Measurements from ENCODE around the gene BSG. TPM values are rescaled to one million over a fixed set of nuclear protein-coding genes. Genes with fewer than 3 reads are reported as not detected.

BSG gene
- total RNA-seq, 4 donors from 2014 or later: 305 to 380 (median 364) TPM

DNA sequence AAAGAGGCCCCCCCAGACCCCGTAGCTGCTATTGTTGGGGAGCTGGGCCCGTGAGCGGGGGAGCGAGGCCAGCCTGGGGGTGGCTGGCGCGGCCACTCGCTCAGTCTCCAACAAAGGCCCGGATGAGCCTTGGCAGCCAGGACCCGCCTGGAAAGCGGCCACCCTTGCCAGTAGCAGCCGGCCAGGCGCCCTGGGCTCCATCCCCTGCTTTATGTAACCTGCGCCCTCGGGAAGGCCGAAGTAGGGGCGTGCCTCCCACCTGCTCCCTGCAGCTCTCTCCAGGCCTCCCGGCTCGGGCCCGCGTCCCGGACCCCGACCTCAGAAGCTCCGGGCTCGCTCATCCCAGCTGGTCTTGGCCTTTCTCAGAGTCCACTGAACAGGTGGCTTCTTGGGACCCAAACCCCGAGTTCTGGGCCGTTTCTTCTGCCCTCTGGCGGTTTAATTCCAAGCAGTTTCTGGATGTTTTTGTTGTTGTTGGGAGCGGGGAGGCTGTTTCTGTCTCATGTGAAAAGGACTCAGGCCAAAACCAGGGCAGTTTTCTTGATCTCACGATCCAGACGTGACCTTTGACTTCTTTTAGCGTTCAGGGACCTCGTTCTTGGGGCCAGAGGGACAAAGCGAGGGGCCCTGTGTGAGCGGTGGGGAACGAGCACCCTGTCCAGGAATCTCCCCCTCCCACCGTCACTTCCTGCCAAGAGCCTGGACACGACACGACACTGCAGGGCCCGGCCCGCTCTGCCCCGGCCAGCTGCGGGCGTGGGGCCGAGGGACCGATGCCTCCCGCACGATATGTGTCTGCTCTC is 39.6 kb upstream of the BSG start:
- DNase-seq (peak; percentile 58 to 85), ATAC-seq (peak; percentile 51 to 64)
- no peaks in the 10 kb centered on the region for H3K9me3 ChIP-seq
- H3K4me1 ChIP-seq: peaks cover 31 to 32% of the 10 kb centered on the region in 2 donors
- intact Hi-C loops (cut with DNase I; ENCODE audit: low total_unique reads) (no loop called here), in situ Hi-C loops (cut with MboI; ENCODE audit: low sequenced_read_pairs in 4 of 4) (no loop called here)
- peak overlapping the region; percentile 90 to 99 (median 97) for H3K27ac ChIP-seq
- TF ChIP-seq CTCF (IDR thresholded peaks at IDR 0.05 in 4 of 5, conservative IDR thresholded peaks at IDR 0.05 in 1 of 5): peak in 4 of 5 experiments; percentile 13 to 49 (median 24)
- TF ChIP-seq POLR2A (IDR thresholded peaks at IDR 0.05): peak; percentile 7 to 30
- H3K36me3 ChIP-seq: peaks cover 0 to 19% of the 10 kb centered on the region in 2 donors
- H3K27me3 ChIP-seq: no peaks in the 10 kb centered on the region
- H3K4me3 ChIP-seq: peak overlapping the region; percentile 92 to 100 (median 96)

DNA sequence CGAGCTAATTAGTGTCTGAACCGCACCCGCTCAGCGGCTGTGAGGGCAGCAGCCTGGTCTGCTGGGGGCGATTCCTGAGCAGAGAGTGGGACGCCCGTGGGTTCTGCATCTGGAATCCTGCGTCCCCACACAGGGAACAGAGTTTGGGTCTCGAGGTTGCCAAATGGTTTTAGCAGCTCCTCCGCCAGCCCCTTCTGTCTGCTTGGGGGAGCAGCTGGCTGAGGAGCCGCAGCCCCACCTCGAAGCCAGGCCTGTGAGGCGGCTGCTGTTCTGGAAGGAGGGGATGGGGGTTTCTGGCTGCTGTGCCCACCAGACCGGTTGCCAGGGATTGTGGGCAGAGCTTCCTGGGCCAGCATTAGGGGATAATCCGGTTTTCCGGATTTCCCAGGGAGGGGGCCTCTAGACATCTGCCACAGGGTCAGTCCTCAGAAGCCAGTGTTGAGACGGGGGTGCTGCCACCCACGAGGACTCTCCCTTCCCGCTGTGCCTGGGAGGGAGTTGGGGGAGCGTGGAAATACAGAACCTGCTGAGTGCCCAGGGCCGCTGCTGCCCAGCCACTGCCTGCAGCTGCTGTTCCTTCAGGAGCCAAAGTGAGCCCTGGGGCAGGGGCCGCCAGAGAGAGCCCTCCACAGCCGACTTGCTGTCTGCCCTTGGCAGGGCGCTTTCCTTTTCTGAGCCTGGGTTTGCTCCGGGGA is 38.9 kb upstream of the BSG start:
- intact Hi-C loops (cut with DNase I; ENCODE audit: low total_unique reads) (no loop called here), in situ Hi-C loops (cut with MboI; ENCODE audit: low sequenced_read_pairs in 4 of 4) (no loop called here)
- H3K9me3 ChIP-seq: no peaks in the 10 kb centered on the region
- peaks cover 0 to 21% of the 10 kb centered on the region in 2 donors for H3K36me3 ChIP-seq
- no peaks in the 10 kb centered on the region for H3K27me3 ChIP-seq
- H3K4me3 ChIP-seq: peak overlapping the region; percentile 92 to 100 (median 96)
- TF ChIP-seq CTCF (IDR thresholded peaks at IDR 0.05 in 4 of 5, conservative IDR thresholded peaks at IDR 0.05 in 1 of 5): no peak
- no peak for TF ChIP-seq POLR2A (IDR thresholded peaks at IDR 0.05)
- H3K27ac ChIP-seq: peak overlapping the region; percentile 90 to 99 (median 97)
- ATAC-seq: no peak
- H3K4me1 ChIP-seq: peaks cover 31 to 32% of the 10 kb centered on the region in 2 donors
- DNase-seq: no peak

GRCh38 chr19:534088-534487 is 38.3 kb upstream of the BSG start:
- no peak for TF ChIP-seq POLR2A (IDR thresholded peaks at IDR 0.05)
- TF ChIP-seq CTCF (IDR thresholded peaks at IDR 0.05 in 4 of 5, conservative IDR thresholded peaks at IDR 0.05 in 1 of 5): no peak
- Histone ChIP-seq H3K27me3 (no peaks in the 10 kb centered on the region), H3K4me1 (peaks cover 31 to 32% of the 10 kb centered on the region in 2 donors), H3K27ac (peak overlapping the region; percentile 90 to 99 (median 97)), H3K4me3 (peak overlapping the region in 2 of 4 donors; percentile 92 to 94), H3K9me3 (no peaks in the 10 kb centered on the region), H3K36me3 (peaks cover 0 to 27% of the 10 kb centered on the region in 2 donors)
- no peak for ATAC-seq
- in situ Hi-C loops (cut with MboI; ENCODE audit: low sequenced_read_pairs in 4 of 4) (no loop called here), intact Hi-C loops (cut with DNase I; ENCODE audit: low total_unique reads) (no loop called here)
- DNase-seq: no peak

GRCh38 chr19:535017-535835 is 37.2 kb upstream of the BSG start:
- ATAC-seq: peak in 1 of 2 donors; percentile 23
- intact Hi-C loops (cut with DNase I; ENCODE audit: low total_unique reads): no loop called here
- Histone ChIP-seq H3K27ac (peak overlapping the region; percentile 71 to 98 (median 93)), H3K4me1 (peaks cover 31 to 32% of the 10 kb centered on the region in 2 donors), H3K36me3 (peaks cover 0 to 32% of the 10 kb centered on the region in 2 donors), H3K27me3 (no peaks in the 10 kb centered on the region), H3K4me3 (no peak overlapping the region), H3K9me3 (no peaks in the 10 kb centered on the region)
- peak; percentile 33 to 80 for DNase-seq
- TF ChIP-seq POLR2A (IDR thresholded peaks at IDR 0.05): no peak
- no peak for TF ChIP-seq CTCF (IDR thresholded peaks at IDR 0.05 in 4 of 5, conservative IDR thresholded peaks at IDR 0.05 in 1 of 5)
- in situ Hi-C loops (cut with MboI; ENCODE audit: low sequenced_read_pairs in 4 of 4): no loop called here
